ENCODE data around the gene AGPAT2.

- TF ChIP-seq CTCF (conservative IDR thresholded peaks at IDR 0.05 in 1 of 2, IDR thresholded peaks at IDR 0.05 in 1 of 2; ENCODE audit: low read depth in 1 of 2, low read length in 2 of 2) (no peak), EZH2 (IDR thresholded peaks at IDR 0.05; ENCODE audit: low read length, missing control alignments) (no peak)
Measured at GRCh38 chr9:136728548-136729123, 41.4 kb upstream of the AGPAT2 start.

Measured in fibroblast of lung (primary cell).